Spleen (tissue), 11 donors: ENCODE measurements around the gene ADAMTSL3. TPM values are rescaled to one million over a fixed set of nuclear protein-coding genes. Genes with fewer than 3 reads are reported as not detected.

ENCODE experiments used
- DNase-seq: peaks from one replicate; pipeline ENCODE4 v3.0.0-alpha.2; 2020
- H3K27ac ChIP-seq, 8 donors: fragments of 200-600 bp; sonication (generic) in 7 of 8; 1 replicate in 4 of 8; 2 replicates in 4 of 8; pipeline versions ENCODE4 v1.5.0 to v1.8.0; 2016 to 2021; ENCODE audit warnings: inconsistent platforms in 4 of 8, mild to moderate bottlenecking in 4 of 8, moderate library complexity in 1 of 8
- H3K27me3 ChIP-seq, 7 donors: fragments of 200-600 bp; sonication (generic) in 6 of 7; replicated peaks in 1 of 7; 1 replicate in 4 of 7; 2 replicates in 3 of 7; pipeline versions ENCODE4 v1.5.0 to v1.8.0; 2016 to 2021; ENCODE audit warnings: inconsistent platforms in 3 of 7, mild to moderate bottlenecking in 1 of 7
- H3K36me3 ChIP-seq, 6 donors: fragments of 200-600 bp; sonication (generic) in 5 of 6; 1 replicate in 4 of 6; 2 replicates in 2 of 6; pipeline versions ENCODE4 v1.5.0 to v1.8.0; 2016 to 2021; ENCODE audit warnings: inconsistent platforms in 2 of 6
- H3K4me1 ChIP-seq, 6 donors: fragments of 200-600 bp; sonication (generic) in 5 of 6; 1 replicate in 3 of 6; 2 replicates in 3 of 6; pipeline versions ENCODE4 v1.5.0 to v1.8.0; 2016 to 2021; ENCODE audit warnings: inconsistent platforms in 3 of 6
- H3K4me3 ChIP-seq, 8 donors: fragments of 200-600 bp; sonication (generic) in 7 of 8; 1 replicate in 4 of 8; 2 replicates in 4 of 8; pipeline versions ENCODE4 v1.5.0 to v1.8.0; 2016 to 2021; ENCODE audit warnings: inconsistent platforms in 4 of 8, mild to moderate bottlenecking in 4 of 8, moderate library complexity in 2 of 8
- H3K9me3 ChIP-seq, 8 donors: fragments of 200-600 bp; sonication (generic) in 7 of 8; 1 replicate in 4 of 8; 2 replicates in 4 of 8; pipeline versions ENCODE4 v1.5.0 to v1.8.0; 2016 to 2021; ENCODE audit warnings: inconsistent platforms in 4 of 8
- CTCF ChIP-seq, 11 experiments: fragments of 200-600 bp in 7 of 11; fragments of 450-650 bp in 4 of 11; sonication (generic) in 4 of 11; IDR thresholded peaks in 8 of 11; conservative IDR thresholded peaks in 3 of 11; 1 replicate in 7 of 11; 2 replicates in 4 of 11; pipeline versions ENCODE4 v1.4.0 to v1.8.0; 2016 to 2021; ENCODE audit warnings: antibody characterized with exemption in 11 of 11, inconsistent platforms in 4 of 11, mild to moderate bottlenecking in 1 of 11
- POLR2A ChIP-seq, 3 donors: fragments of 450-650 bp; IDR thresholded peaks; one replicate each; pipeline ENCODE4 v1.5.1; 2017; ENCODE audit warnings: antibody characterized with exemption in 3 of 3, mild to moderate bottlenecking in 1 of 3
- POLR2AphosphoS5 ChIP-seq, 3 donors: sonication (generic); formaldehyde crosslinking; IDR thresholded peaks; one replicate each; pipeline ENCODE4 v1.5.1; 2017; ENCODE audit warnings: antibody characterized with exemption in 3 of 3
- WGBS, 5 donors: extraction: QIAGEN DNeasy Blood & Tissue Kit in 3 of 5; methylation state at CpG; one replicate each; pipeline versions ENCODE4 v1.1.5 to v1.1.7; 2013 to 2018; 5-methylcytosine and 5-hydroxymethylcytosine counted together
- intact Hi-C: fragments of 100-400 bp; cut with DNase I; formaldehyde crosslinking; loops from one replicate; pipeline ENCODE4 v1.15.0; 2023; ENCODE audit warnings: low total_unique reads
- polyA plus RNA-seq, 3 donors: library from polyadenylated mRNA; stranded (reverse); fragments of 200-250 nt; gene quantifications; one replicate each; pipeline ENCODE4 v1.2.1, GENCODE V29; 2013
- total RNA-seq, 7 donors: library from RNA; depleted of rRNA in 3 of 7; stranded (reverse); fragments of >200 nt in 3 of 7; fragmentation: NEBNext Ultra II Directional in 4 of 7; extraction: Animal tissue kit (Norgen Biotek cat#: 25700) in 4 of 7; gene quantifications; one replicate each; pipeline versions ENCODE4 v1.1.0 to v1.2.1, GENCODE V29; 2016 to 2021
- donor health status: healthy with polysubstance abuse.
- donor health status: DM: no; HTN: no; CAD: no; lungs with moderate emphysema.
- donor health status: DM: no; HTN: no; CAD: no.
- donor health status: Bipolar disorder and iron deficiency.
- donor health status: healthy.
- donor health status: DM: no; HTN: no; CAD: no.
- donor health status: DM: yes; HTN: yes; CAD: no.

The ADAMTSL3 gene
- total and polyA plus RNA-seq, 10 donors = 0.09 to 5.7 (median 2.9) TPM

DNA sequence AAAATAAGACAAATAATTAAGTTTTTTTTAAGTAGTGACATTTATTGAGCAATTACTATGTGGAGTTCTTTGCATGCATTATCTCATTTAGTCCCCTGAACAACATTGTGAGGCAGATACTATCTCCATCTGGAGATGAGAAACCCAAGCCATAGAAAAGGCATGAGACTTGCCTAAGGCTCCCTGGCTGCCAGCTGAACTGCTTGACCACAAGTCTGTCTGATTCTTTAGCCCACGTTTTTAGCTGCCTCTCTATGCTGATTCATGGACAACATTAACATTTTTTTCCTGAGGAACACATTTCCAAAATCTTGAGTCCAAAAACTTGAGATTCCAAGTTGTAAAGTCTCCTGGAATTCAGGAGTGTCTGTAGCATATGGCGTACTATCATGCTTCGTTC is 318.1 kb downstream of the ADAMTSL3 start:
- Histone ChIP-seq H3K36me3 (no peaks in the 10 kb centered on the region), H3K4me1 (no peaks in the 10 kb centered on the region), H3K27me3 (no peaks in the 10 kb centered on the region), H3K4me3 (no peak overlapping the region), H3K9me3 (peaks cover 0 to 30% (median 21%) of the 10 kb centered on the region in 8 donors), H3K27ac (no peak overlapping the region)
- intact Hi-C loops = no loop called here
- DNase-seq = no peak
- TF ChIP-seq POLR2A (IDR thresholded peaks at IDR 0.05) (no peak), POLR2AphosphoS5 (IDR thresholded peaks at IDR 0.05) (no peak), CTCF (IDR thresholded peaks at IDR 0.05 in 8 of 11, conservative IDR thresholded peaks at IDR 0.05 in 3 of 11) (no peak)
- WGBS, 5 donors = 51 to 83% (median 53%) methylated on average over 3 of the region's 3 CpGs

DNA sequence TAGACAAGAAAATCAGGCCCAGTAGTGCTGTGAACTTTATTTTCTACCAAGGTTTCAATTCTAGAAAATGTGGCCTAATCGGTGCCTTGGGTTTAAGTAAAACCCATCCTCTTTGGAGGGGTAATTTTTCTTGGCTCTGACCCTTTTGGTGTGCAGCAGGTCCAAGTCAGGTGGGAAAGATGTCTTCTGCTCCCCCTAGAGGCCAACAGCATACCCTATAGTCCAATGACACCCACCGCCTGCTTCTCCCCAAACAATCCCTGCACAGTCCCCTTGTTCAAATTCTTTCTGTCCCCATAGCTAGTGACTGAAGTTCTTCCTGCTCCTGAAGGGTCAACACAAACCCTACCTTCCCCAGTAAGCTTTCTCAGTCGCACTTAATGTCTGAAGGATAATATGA is 319.9 kb downstream of the ADAMTSL3 start:
- DNase-seq = no peak
- Histone ChIP-seq H3K36me3 (no peaks in the 10 kb centered on the region), H3K27ac (no peak overlapping the region), H3K9me3 (peaks cover 0 to 19% (median 8%) of the 10 kb centered on the region in 8 donors), H3K4me1 (no peaks in the 10 kb centered on the region), H3K4me3 (no peak overlapping the region), H3K27me3 (no peaks in the 10 kb centered on the region)
- intact Hi-C loops = no loop called here
- TF ChIP-seq POLR2AphosphoS5 (IDR thresholded peaks at IDR 0.05) (no peak), CTCF (IDR thresholded peaks at IDR 0.05 in 8 of 11, conservative IDR thresholded peaks at IDR 0.05 in 3 of 11) (peak in 5 of 11 experiments; percentile 6 to 33 (median 27))
- 65 to 72% (median 70%) methylated on average over 3 of the region's 3 CpGs for WGBS, 5 donors

DNA sequence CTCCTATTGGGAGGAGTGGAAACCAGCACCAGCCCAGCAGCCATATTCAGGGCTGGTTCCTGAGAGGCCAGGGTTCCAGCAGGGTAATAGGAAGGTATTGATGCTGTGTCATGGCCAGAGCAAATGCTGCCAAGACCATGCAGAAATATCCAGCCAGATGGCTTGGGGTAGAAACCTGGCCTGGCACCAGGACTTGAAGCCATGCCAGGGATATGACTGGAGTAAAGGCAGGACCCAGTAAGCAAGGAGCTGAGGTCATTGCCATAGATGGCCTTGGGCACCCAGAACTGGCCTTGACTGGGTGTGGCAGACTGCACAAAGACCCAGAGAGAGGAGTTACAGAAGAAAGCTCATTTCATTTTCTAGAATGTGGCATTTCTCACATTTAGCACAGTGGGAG is 324.1 kb downstream of the ADAMTSL3 start:
- DNase-seq = no peak
- Histone ChIP-seq H3K4me3 (no peak overlapping the region), H3K36me3 (no peaks in the 10 kb centered on the region), H3K27ac (no peak overlapping the region), H3K27me3 (no peaks in the 10 kb centered on the region), H3K9me3 (peaks cover 0 to 17% (median 8%) of the 10 kb centered on the region in 8 donors), H3K4me1 (no peaks in the 10 kb centered on the region)
- TF ChIP-seq CTCF (IDR thresholded peaks at IDR 0.05 in 8 of 11, conservative IDR thresholded peaks at IDR 0.05 in 3 of 11) = no peak
- TF ChIP-seq POLR2A (IDR thresholded peaks at IDR 0.05) = no peak
- TF ChIP-seq POLR2AphosphoS5 (IDR thresholded peaks at IDR 0.05) = no peak
- intact Hi-C loops = no loop called here

- intact Hi-C loops = no loop called here
- no peak for TF ChIP-seq POLR2AphosphoS5 (IDR thresholded peaks at IDR 0.05)
- TF ChIP-seq POLR2A (IDR thresholded peaks at IDR 0.05) = no peak
- no peak for TF ChIP-seq CTCF (IDR thresholded peaks at IDR 0.05 in 8 of 11, conservative IDR thresholded peaks at IDR 0.05 in 3 of 11)
- no peak for DNase-seq
- 73 to 85% (median 78%) methylated on average over 3 of the region's 3 CpGs for WGBS, 5 donors
- no peak overlapping the region for H3K4me3 ChIP-seq
- no peaks in the 10 kb centered on the region for H3K4me1 ChIP-seq
- H3K27me3 ChIP-seq = no peaks in the 10 kb centered on the region
- H3K9me3 ChIP-seq = peaks cover 0 to 17% (median 8%) of the 10 kb centered on the region in 8 donors
- H3K27ac ChIP-seq = no peak overlapping the region
- no peaks in the 10 kb centered on the region for H3K36me3 ChIP-seq
Measured at GRCh38 chr15:83978588-83978987, 324.7 kb downstream of the ADAMTSL3 start.
